ENCODE data around the gene GABRD.

Gene GABRD

DNA sequence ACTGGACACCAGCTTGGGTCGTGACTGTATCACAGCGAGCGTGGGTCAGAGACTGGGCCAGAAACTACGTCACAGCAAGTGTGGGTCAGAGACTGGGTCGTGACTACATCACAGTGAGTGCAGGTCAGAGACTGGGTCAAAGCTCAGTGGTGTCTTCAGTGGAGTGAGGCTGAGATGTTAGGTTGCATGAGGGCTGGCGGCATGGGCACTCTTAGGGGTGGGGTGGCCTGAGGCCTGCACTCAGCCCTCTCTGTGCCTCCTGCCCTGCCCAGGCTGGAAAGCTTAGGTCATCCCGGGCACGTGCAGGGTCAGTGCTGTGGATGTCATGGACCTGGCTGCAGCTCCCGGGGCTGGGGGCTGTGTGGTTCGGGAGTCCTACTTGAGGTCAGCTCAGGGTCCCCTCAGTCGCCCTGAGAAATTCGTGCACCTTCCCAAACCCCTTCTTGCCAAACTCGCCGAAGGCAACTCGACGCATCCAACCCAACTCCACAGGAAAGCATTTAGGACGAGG is 34.5 kb upstream of the GABRD start:
- TF ChIP-seq CTCF (IDR thresholded peaks at IDR 0.05; ENCODE audit: low read depth, low read length) (no peak), POLR2A (IDR thresholded peaks at IDR 0.05; ENCODE audit: extremely low read depth, insufficient read length) (no peak), MAX (IDR thresholded peaks at IDR 0.05; ENCODE audit: low read depth, low read length) (no peak)
- H3K4me3 ChIP-seq (ENCODE audit: low read depth, low read length), result no peak overlapping the region
- DNase-seq (ENCODE audit: low read depth), result no peak

- H3K4me3 ChIP-seq (ENCODE audit: low read depth, low read length), result no peak overlapping the region
- DNase-seq (ENCODE audit: low read depth), result no peak
- TF ChIP-seq MAX (IDR thresholded peaks at IDR 0.05; ENCODE audit: low read depth, low read length) (no peak), CTCF (IDR thresholded peaks at IDR 0.05; ENCODE audit: low read depth, low read length) (no peak), MYC (IDR thresholded peaks at IDR 0.05; ENCODE audit: low read depth, low read length) (no peak), POLR2A (IDR thresholded peaks at IDR 0.05; ENCODE audit: extremely low read depth, insufficient read length) (no peak)
Observed at GRCh38 chr1:1985375-1986050, 33.6 kb upstream of the GABRD start.

DNA sequence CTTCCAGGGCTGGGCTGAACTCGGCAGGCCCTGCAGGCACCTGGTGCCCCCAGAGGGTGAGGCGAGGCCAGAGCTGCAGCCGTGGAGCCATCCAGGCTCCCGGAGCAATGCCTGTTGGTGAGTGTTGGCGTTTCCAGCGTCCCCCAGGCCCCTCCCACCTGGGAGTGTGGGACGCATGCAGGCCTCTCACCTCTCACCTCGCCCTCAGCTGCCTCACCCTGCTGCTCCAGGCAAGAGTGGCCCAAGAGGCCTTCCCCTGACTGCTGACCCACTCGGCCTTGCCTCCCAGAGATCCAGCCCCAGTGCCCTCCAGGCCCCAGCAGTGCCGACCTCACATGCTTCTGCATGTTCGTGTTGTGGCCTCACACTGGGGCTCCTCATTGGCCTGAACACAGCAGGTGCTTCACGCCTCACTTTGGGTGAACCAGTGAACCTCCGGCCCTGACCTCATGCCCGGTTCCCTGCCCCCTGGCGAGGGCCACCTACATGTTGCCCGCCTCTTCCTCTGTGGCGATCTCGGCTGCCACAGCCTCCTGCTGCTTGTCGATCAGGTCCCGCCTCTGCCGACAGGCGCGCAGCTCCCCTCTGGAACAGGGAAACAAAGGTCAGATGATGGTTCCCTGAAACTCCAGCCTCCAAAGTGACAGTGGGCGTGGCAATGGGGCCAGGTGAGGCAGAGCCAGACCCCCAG is 32.5 kb upstream of the GABRD start:
- DNase-seq (ENCODE audit: low read depth), result no peak
- TF ChIP-seq MYC (IDR thresholded peaks at IDR 0.05; ENCODE audit: low read depth, low read length) (no peak), MAX (IDR thresholded peaks at IDR 0.05; ENCODE audit: low read depth, low read length) (no peak), POLR2A (IDR thresholded peaks at IDR 0.05; ENCODE audit: extremely low read depth, insufficient read length) (no peak), CTCF (IDR thresholded peaks at IDR 0.05; ENCODE audit: low read depth, low read length) (no peak)
- H3K4me3 ChIP-seq (ENCODE audit: low read depth, low read length), result no peak overlapping the region

- TF ChIP-seq POLR2A (IDR thresholded peaks at IDR 0.05; ENCODE audit: extremely low read depth, insufficient read length) (no peak), MAX (IDR thresholded peaks at IDR 0.05; ENCODE audit: low read depth, low read length) (no peak), MYC (IDR thresholded peaks at IDR 0.05; ENCODE audit: low read depth, low read length) (no peak), CTCF (IDR thresholded peaks at IDR 0.05; ENCODE audit: low read depth, low read length) (no peak)
- no peak for DNase-seq (ENCODE audit: low read depth)
- H3K4me3 ChIP-seq (ENCODE audit: low read depth, low read length), result no peak overlapping the region
Observed at GRCh38 chr1:1987142-1987510, 32.0 kb upstream of the GABRD start.

- no peak overlapping the region for H3K4me3 ChIP-seq (ENCODE audit: low read depth, low read length)
- no peak for TF ChIP-seq MAX (IDR thresholded peaks at IDR 0.05; ENCODE audit: low read depth, low read length)
- no peak for TF ChIP-seq CTCF (IDR thresholded peaks at IDR 0.05; ENCODE audit: low read depth, low read length)
- TF ChIP-seq POLR2A (IDR thresholded peaks at IDR 0.05; ENCODE audit: extremely low read depth, insufficient read length), result no peak
- TF ChIP-seq MYC (IDR thresholded peaks at IDR 0.05; ENCODE audit: low read depth, low read length), result no peak
- DNase-seq (ENCODE audit: low read depth), result no peak
Observed at GRCh38 chr1:1988061-1988945, 30.8 kb upstream of the GABRD start.
